HG03159 (cell line): Measurements from ENCODE around the gene RILP.

Experiments
- ATAC-seq: cut with Tn5 transposase; IDR thresholded peaks from one replicate; pipeline ENCODE4 v1.9.1; 2021; ENCODE audit warnings: mild to moderate bottlenecking, moderate library complexity; ENCODE audit not compliant: unreplicated experiment

Gene RILP

GRCh38 chr17:1605681-1606351 lies 43.9 kb downstream of the RILP start:
- no peak for ATAC-seq

GRCh38 chr17:1604831-1605528 lies 44.7 kb downstream of the RILP start:
- no peak for ATAC-seq

- no peak for ATAC-seq
Measured at GRCh38 chr17:1601571-1601970, 48.1 kb downstream of the RILP start.

- no peak for ATAC-seq
Measured at GRCh38 chr17:1598399-1599095, 51.1 kb downstream of the RILP start.

GRCh38 chr17:1597861-1598342 lies 51.8 kb downstream of the RILP start:
- no peak for ATAC-seq
